PFSK-1 (cell line): ENCODE measurements around the gene RFC2.

Experiments
- FOXP2 ChIP-seq: optimal IDR thresholded peaks from 2 replicates; pipeline ENCODE3; 2011; ENCODE audit warnings: borderline replicate concordance, control low read depth, inconsistent platforms; ENCODE audit not compliant: insufficient read depth; ENCODE audit errors: extremely low read length, extremely low read depth
- POLR2AphosphoS5 ChIP-seq: IDR thresholded peaks from 2 replicates; pipeline ENCODE4 v1.6.1; 2012; ENCODE audit warnings: low read depth, mild to moderate bottlenecking, control low read depth, low read length, moderate library complexity
- REST ChIP-seq, 2 experiments: IDR thresholded peaks; 2 replicates each; pipeline versions ENCODE4 v1.6.1 to v1.8.0; 2011 to 2012; ENCODE audit warnings: low read depth in 2 of 2, low read length in 2 of 2, control low read depth in 1 of 2, inconsistent platforms in 1 of 2, mild to moderate bottlenecking in 1 of 2, moderate library complexity in 1 of 2; ENCODE audit not compliant: insufficient read depth in 1 of 2
- SIN3A ChIP-seq: IDR thresholded peaks from 2 replicates; pipeline ENCODE4 v1.6.1; 2012; ENCODE audit warnings: mild to moderate bottlenecking, low read length, moderate library complexity, borderline replicate concordance; ENCODE audit not compliant: insufficient read depth
- TAF1 ChIP-seq: IDR thresholded peaks from 2 replicates; pipeline ENCODE4 v1.6.1; 2012; ENCODE audit warnings: low read length, control low read depth, borderline replicate concordance; ENCODE audit not compliant: insufficient read depth

RFC2 gene

DNA sequence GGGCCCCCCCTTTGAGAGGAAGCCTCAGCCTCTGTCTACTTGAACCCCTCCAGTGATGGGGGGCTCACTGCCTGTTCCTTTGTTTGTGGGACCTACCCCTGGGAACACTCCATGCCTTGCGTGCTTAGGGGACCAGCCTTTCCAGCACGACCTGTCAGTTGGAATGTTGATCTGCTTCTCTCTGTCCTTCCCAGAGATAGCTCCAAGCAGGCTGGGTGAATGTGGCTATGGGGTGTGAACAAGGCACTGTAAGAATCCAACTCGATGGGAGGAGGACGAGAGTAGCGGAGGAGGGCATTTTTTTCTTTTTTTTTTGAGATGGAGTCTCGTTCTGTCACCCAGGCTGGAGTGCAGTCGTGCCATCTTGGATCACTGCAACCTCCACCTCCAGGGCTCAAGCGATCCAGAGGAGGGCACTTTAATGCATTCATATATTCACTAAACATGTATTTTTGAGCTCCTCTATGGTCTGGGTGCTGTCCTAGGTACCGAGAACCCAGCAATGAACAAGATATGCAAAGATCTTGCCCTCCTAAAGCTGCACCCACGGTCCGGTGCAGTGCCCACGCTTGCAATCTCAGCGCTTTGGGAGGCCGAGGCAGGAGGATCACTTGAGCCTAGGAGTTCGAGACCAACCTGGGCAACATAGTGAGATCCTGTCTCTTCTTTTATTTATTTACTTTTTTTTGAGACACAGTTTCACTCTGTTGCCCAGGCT lies 43.5 kb upstream of the RFC2 start:
- peak; percentile 67 to 87 for TF ChIP-seq REST (IDR thresholded peaks at IDR 0.05; ENCODE audit: insufficient read depth in 1 of 2, low read depth in 2 of 2, low read length in 2 of 2)
- TF ChIP-seq SIN3A: no peak

GRCh38 chr7:74294191-74294998 lies 40.2 kb upstream of the RFC2 start:
- peak; percentile 10 for TF ChIP-seq FOXP2
- no peak for TF ChIP-seq POLR2AphosphoS5

DNA sequence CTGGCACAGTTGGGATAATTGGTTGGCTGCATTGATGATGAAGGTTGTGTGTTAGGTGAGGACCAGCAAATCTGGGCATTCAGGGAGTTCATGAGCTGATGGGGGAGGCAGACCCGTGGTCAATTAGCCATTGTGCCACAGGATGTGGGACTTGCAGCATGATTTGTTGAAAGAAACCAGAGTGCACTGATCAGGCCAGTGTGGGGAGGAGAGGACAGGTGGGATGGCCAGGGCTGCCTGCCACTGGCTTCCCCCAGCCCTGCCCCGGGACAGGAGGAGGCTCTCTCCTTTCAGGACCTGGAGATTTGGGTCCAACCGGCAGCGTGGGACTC lies 39.3 kb upstream of the RFC2 start:
- TF ChIP-seq POLR2AphosphoS5 (no peak), FOXP2 (no peak), SIN3A (no peak), REST (IDR thresholded peaks at IDR 0.05; ENCODE audit: insufficient read depth in 1 of 2, low read depth in 2 of 2, low read length in 2 of 2) (no peak), TAF1 (no peak)

DNA sequence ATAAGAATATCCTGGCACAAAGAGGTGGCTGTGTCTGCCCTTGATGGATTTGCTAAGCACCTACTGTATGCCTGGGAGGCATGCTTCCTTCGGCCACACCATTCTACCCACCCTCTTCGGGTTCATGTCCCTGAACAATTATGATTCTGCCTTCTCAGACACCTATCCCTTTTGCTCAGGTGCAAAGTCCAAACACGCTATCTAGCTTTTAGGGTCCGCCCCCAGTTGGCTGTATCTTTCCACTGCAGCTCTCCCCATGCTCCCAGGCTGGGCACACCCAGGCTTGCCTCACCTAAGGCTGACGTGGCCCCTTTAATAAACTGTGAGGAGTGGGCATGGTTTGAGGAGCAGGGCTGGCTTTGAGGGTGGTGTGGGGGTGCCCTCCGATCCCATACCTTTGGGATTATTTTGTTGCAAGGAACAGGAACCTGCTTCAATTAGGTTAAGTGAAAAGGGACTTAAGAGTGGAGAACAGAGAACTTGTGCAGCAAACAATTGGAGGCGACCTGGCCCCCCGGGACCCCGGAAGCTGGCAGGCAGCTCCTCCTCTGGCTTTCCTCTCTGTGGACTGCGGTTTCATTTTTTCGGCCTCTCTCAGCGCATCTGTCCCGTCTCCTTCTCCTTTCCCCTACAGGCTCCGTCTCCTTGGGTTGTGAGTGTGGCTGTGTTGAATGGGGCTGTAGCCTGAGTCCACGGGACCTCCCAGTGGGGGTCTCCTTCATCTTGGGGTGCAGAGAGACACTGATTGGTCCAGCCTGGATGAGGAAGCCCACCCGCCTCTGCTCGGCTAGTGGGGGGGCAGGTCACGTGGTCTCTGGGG lies 38.8 kb upstream of the RFC2 start:
- TF ChIP-seq TAF1: no peak
- TF ChIP-seq FOXP2: no peak
- TF ChIP-seq REST (IDR thresholded peaks at IDR 0.05; ENCODE audit: insufficient read depth in 1 of 2, low read depth in 2 of 2, low read length in 2 of 2): no peak
- no peak for TF ChIP-seq SIN3A
- TF ChIP-seq POLR2AphosphoS5: no peak

GRCh38 chr7:74291535-74291934 lies 37.3 kb upstream of the RFC2 start:
- no peak for TF ChIP-seq SIN3A

DNA sequence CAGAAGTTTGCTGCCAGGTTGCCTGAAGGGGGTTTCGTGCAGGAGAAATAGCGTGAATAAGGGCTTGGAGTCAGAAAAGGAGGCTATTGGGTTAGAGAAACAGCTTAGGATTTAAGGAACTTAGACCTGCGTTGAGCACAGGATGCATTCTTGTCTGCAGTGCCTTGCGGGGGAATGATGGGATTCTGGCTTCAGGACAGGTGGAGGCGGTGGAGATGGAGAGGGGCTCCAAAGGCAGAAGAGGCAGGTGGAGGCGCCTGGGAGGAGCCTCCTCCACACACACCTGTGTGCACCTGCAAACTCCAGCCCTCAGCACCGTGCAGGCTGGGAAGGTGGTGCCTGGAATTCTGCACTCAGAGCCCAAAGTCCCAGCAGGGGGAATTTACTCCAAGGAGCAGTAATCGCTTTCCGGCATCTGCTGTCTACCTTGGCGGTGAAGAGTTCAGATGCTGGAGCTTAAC lies 36.8 kb upstream of the RFC2 start:
- TF ChIP-seq POLR2AphosphoS5: no peak

DNA sequence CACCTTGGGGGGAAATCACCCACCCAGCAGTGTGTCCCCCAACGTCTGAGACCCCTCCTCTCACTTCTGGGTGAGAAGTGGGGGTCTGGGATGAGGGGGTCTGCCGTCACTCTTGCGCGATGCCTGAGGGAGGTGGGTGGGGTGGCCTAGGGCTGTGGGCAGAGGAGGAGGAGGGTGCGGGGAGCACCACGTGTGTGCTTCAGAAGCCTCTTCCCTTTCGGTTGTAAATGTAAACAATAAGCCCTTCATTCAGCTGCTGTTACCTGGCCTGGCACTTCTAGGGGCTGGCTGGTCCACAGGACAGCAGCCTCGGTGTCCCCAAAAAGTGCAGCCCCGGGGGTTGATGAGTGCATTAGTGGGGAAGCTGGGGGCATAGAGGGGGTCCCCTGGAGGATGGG lies 36.4 kb upstream of the RFC2 start:
- TF ChIP-seq REST (IDR thresholded peaks at IDR 0.05; ENCODE audit: insufficient read depth in 1 of 2, low read depth in 2 of 2, low read length in 2 of 2) (no peak), TAF1 (no peak), SIN3A (no peak), POLR2AphosphoS5 (no peak)
